GM12878 (cell line): ENCODE measurements around the gene KIF15. TPM values are rescaled to one million over a fixed set of nuclear protein-coding genes. Genes with fewer than 3 reads are reported as not detected.
"Not testable (repeated sequence)": the region's sequence is repeated elsewhere in the genome, so short reads cannot be mapped to it uniquely, and the experiment has no call there.

Experiments used
- ATAC-seq: fragments of 200-7000 bp; cut with Tn5 transposase; 3 replicates; pipeline ENCODE4 v1.9.1; 2020; ENCODE audit warnings: mild to moderate bottlenecking, moderate library complexity
- BruUV-seq: library from RNA; stranded (reverse); fragments of 400-500 nt; replicated peaks from 2 replicates; lab custom pipeline; 2021; lab: Mats Ljungman, UMichigan
- CTCF ChIA-PET: fragments of 300-600 bp; sonication (Branson Sonifier 250); formaldehyde crosslinking; extraction: SDS; loops from one replicate; lab custom pipeline; 2021; ENCODE audit warnings: inconsistent platforms; lab: Yijun Ruan, JAX
- POLR2A ChIA-PET: fragments of 350-600 bp; formaldehyde crosslinking; extraction: SDS; loops from one replicate; lab custom pipeline; 2021; ENCODE audit warnings: inconsistent platforms; lab: Charles Lee
- RAD21 ChIA-PET: fragments of 300-600 bp; sonication (Branson Sonifier 250); formaldehyde crosslinking; loops from one replicate; lab custom pipeline; 2023; ENCODE audit warnings: antibody characterized with exemption; ENCODE audit not compliant: unreplicated experiment; lab: Charles Lee
- SMC1A ChIA-PET: fragments of 300-600 bp; sonication (Branson Sonifier 250); formaldehyde crosslinking; loops from one replicate; lab custom pipeline; 2023; ENCODE audit not compliant: unreplicated experiment, uncharacterized antibody; lab: Charles Lee
- DNase-seq: peaks from one replicate; pipeline ENCODE4 v3.0.0-alpha.2; 2011; ENCODE audit warnings: low read depth, low spot score
- FAIRE-seq: peaks from 3 replicates; lab custom pipeline; 2011; peaks lifted over from hg19 to GRCh38; lab: Jason Lieb, UNC
- H2AFZ ChIP-seq: 2 replicates; pipeline ENCODE4 v1.6.0; 2011; ENCODE audit warnings: low read depth, low read length, control low read depth; ENCODE audit not compliant: control insufficient read depth
- H3K27ac ChIP-seq: 2 replicates; pipeline ENCODE4 v1.5.1; 2011; ENCODE audit warnings: control low read depth; ENCODE audit not compliant: control insufficient read depth, insufficient read depth
- H3K27me3 ChIP-seq, 2 experiments: replicated peaks in 1 of 2; 2 replicates each; pipeline versions ENCODE4 v1.6.0 to v1.6.1; 2011; ENCODE audit warnings: low read length in 1 of 2; ENCODE audit not compliant: control insufficient read depth in 2 of 2, insufficient read depth in 2 of 2
- H3K36me3 ChIP-seq, 2 experiments: 2 replicates each; pipeline ENCODE4 v1.5.1; 2011; ENCODE audit warnings: low read length in 1 of 2; ENCODE audit not compliant: control insufficient read depth in 2 of 2, insufficient read depth in 2 of 2
- H3K4me1 ChIP-seq: 2 replicates; pipeline ENCODE4 v1.6.1; 2011; ENCODE audit warnings: mild to moderate bottlenecking, low read length, moderate library complexity, mixed read lengths; ENCODE audit not compliant: control insufficient read depth, insufficient read depth
- H3K4me2 ChIP-seq: 2 replicates; pipeline ENCODE4 v1.6.0; 2011; ENCODE audit warnings: control low read depth; ENCODE audit not compliant: control insufficient read depth, insufficient read depth
- H3K4me3 ChIP-seq: fragments of 200-600 bp; sonication (generic); 2 replicates; pipeline ENCODE4 v1.5.1; 2016
- H3K79me2 ChIP-seq: 2 replicates; pipeline ENCODE4 v1.6.0; 2011; ENCODE audit warnings: low read length; ENCODE audit not compliant: control insufficient read depth, insufficient read depth
- H3K9ac ChIP-seq: 2 replicates; pipeline ENCODE4 v1.8.0; 2011; ENCODE audit warnings: low read length, control low read depth, mixed read lengths; ENCODE audit not compliant: control insufficient read depth, insufficient read depth
- H3K9me3 ChIP-seq: replicated peaks from 3 replicates; pipeline ENCODE4 v1.5.1; 2011; ENCODE audit warnings: mild to moderate bottlenecking, low read length; ENCODE audit not compliant: control insufficient read depth, insufficient read depth
- H4K20me1 ChIP-seq: 2 replicates; pipeline ENCODE4 v1.6.0; 2011; ENCODE audit not compliant: control insufficient read depth, insufficient read depth
- CBX3 ChIP-seq: fragments of 200-600 bp; sonication (generic); IDR thresholded peaks from 2 replicates; pipeline ENCODE4 v1.6.1; 2016; ENCODE audit warnings: low read depth, borderline replicate concordance
- FOXK2 ChIP-seq: fragments of 450-650 bp; IDR thresholded peaks from 2 replicates; pipeline ENCODE4 v1.6.1; 2017; ENCODE audit warnings: mild to moderate bottlenecking, moderate library complexity
- IKZF1 ChIP-seq: fragments of 450-650 bp; conservative IDR thresholded peaks from 2 replicates; pipeline ENCODE4 v1.6.1; 2017; ENCODE audit warnings: antibody characterized with exemption, mild to moderate bottlenecking
- LARP7 ChIP-seq: fragments of 450-650 bp; IDR thresholded peaks from 2 replicates; pipeline ENCODE4 v1.6.1; 2017; ENCODE audit warnings: mild to moderate bottlenecking
- RFX5 ChIP-seq: IDR thresholded peaks from 2 replicates; pipeline ENCODE4 v1.6.1; 2011; ENCODE audit warnings: low read depth, low read length, improper control_type of control experiment
- SPI1 ChIP-seq: IDR thresholded peaks from 2 replicates; pipeline ENCODE4 v1.6.1; 2011; ENCODE audit warnings: low read depth, mild to moderate bottlenecking, low read length, moderate library complexity, borderline replicate concordance; ENCODE audit not compliant: insufficient read depth
- SREBF2 ChIP-seq: IDR thresholded peaks from 2 replicates; pipeline ENCODE4 v1.6.1; 2012; ENCODE audit warnings: mild to moderate bottlenecking, low read length
- ZZZ3 ChIP-seq: IDR thresholded peaks from 2 replicates; pipeline ENCODE4 v1.6.1; 2011; ENCODE audit warnings: low read depth; ENCODE audit not compliant: control insufficient read depth, insufficient read length
- WGBS: methylation state at CpG from one replicate; pipeline ENCODE4 v1.1.6; 2016; ENCODE audit warnings: low lambda C conversion rate; ENCODE audit not compliant: insufficient replicate concordance, insufficient coverage; ENCODE audit errors: missing lambda C conversion rate; 5-methylcytosine and 5-hydroxymethylcytosine counted together
- in situ Hi-C: fragments of 300-500 bp; cut with MboI; formaldehyde crosslinking; loops from 9 replicates; pipeline ENCODE4 v1.14.3; 2018; ENCODE audit warnings: mixed read lengths
- intact Hi-C: fragments of 100-400 bp; cut with micrococcal nuclease; formaldehyde crosslinking; loops from one replicate; pipeline ENCODE4 v1.14.2; 2022; ENCODE audit not compliant: unreplicated experiment
- polyA plus RNA-seq, 11 experiments: library from polyadenylated mRNA; depleted of rRNA in 4 of 11; unstranded in 6 of 11; stranded (reverse) in 5 of 11; fragments of >200 nt; fragmentation: Nextera tagmentation in 4 of 11; fragmentation: Illumina TruSeq in 1 of 11; extraction: Ambion mirVana in 4 of 11; extraction: Trizol in 1 of 11; gene quantifications; 1 replicate in 1 of 11; 2 replicates in 10 of 11; pipeline versions ENCODE4 v1.2.1 to v1.2.3, GENCODE V29; 2011 to 2016; ENCODE audit warnings: inconsistent platforms in 2 of 11, missing spikeins in 2 of 11, low read depth in 1 of 11
- total RNA-seq, 4 experiments: library from RNA; depleted of rRNA in 3 of 4; stranded (reverse); fragments of >200 nt in 3 of 4; fragmentation: Illumina TruSeq in 1 of 4; extraction: Trizol in 1 of 4; gene quantifications; 2 replicates each; pipeline versions ENCODE4 v1.2.1 to v1.2.3, GENCODE V29; 2013 to 2021
- TF ChIP-seq, protein P1 (sequence below): fragments of 450-650 bp; IDR thresholded peaks from 2 replicates; pipeline ENCODE4 v1.6.1; 2017; ENCODE audit warnings: low read depth, mild to moderate bottlenecking, moderate library complexity
- TF ChIP-seq, protein P2 (sequence below): IDR thresholded peaks from 2 replicates; pipeline ENCODE4 v1.6.1; 2011; ENCODE audit warnings: mild to moderate bottlenecking, low read depth, low read length, moderate library complexity; ENCODE audit not compliant: insufficient replicate concordance

KIF15 gene
- total and polyA plus RNA-seq, 10 of the 15 experiments (the other 5 are each of a cell fraction or from before 2014, with no cell fraction given): 12.3 to 51.8 (median 26.0) TPM

DNA sequence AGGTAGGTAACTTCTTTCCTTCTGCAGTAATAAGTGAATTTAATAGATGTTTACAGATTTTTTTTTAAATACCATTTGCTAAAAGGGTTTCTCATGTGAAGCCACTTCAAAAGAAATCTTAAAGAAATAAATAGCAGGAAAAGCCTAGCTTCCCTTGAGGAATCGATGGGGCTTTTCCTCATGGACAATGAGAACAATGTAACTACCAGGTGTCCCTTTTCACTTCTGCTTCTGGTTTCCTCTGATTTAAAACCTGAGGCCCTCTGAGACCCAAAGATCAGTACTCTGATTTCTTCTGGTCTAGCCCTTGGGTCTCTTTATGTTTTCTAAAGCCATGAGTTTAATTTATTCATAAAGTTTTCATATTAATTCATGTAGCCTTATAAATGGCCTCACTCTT lies 87.0 kb downstream of the KIF15 start:
- no peak overlapping the region for H2AFZ ChIP-seq
- RAD21 ChIA-PET: no interaction called here
- no peak overlapping the region for H3K27ac ChIP-seq
- WGBS: 41% methylated on average over 1 of the region's 1 CpG
- H3K9me3 ChIP-seq: no peaks in the 10 kb centered on the region; the same call in 2 of the 3 replicates
- H3K27me3 ChIP-seq: no peaks in the 10 kb centered on the region
- no peak overlapping the region for H3K4me3 ChIP-seq
- no peak overlapping the region for H3K4me2 ChIP-seq
- POLR2A ChIA-PET: no interaction called here
- intact Hi-C loops (no loop called here), in situ Hi-C loops (no loop called here)
- TF ChIP-seq, protein P1, sequence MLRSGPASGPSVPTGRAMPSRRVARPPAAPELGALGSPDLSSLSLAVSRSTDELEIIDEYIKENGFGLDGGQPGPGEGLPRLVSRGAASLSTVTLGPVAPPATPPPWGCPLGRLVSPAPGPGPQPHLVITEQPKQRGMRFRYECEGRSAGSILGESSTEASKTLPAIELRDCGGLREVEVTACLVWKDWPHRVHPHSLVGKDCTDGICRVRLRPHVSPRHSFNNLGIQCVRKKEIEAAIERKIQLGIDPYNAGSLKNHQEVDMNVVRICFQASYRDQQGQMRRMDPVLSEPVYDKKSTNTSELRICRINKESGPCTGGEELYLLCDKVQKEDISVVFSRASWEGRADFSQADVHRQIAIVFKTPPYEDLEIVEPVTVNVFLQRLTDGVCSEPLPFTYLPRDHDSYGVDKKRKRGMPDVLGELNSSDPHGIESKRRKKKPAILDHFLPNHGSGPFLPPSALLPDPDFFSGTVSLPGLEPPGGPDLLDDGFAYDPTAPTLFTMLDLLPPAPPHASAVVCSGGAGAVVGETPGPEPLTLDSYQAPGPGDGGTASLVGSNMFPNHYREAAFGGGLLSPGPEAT: 0 out of 2 replicates have a peak, but pooled peaks have one; percentile 21
- TF ChIP-seq FOXK2 (no peak), LARP7 (no peak), ZZZ3 (no peak), RFX5 (no peak), CBX3 (no peak), IKZF1 (peak; percentile 48), SPI1 (peak; percentile 68; the same call in 1 of the 2 replicates), SREBF2 (no peak)
- TF ChIP-seq, protein P2, sequence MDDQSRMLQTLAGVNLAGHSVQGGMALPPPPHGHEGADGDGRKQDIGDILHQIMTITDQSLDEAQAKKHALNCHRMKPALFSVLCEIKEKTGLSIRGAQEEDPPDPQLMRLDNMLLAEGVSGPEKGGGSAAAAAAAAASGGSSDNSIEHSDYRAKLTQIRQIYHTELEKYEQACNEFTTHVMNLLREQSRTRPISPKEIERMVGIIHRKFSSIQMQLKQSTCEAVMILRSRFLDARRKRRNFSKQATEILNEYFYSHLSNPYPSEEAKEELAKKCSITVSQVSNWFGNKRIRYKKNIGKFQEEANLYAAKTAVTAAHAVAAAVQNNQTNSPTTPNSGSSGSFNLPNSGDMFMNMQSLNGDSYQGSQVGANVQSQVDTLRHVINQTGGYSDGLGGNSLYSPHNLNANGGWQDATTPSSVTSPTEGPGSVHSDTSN: no peak
- no peaks in the 10 kb centered on the region for H3K79me2 ChIP-seq
- H4K20me1 ChIP-seq: no peaks in the 10 kb centered on the region
- no peak overlapping the region for H3K9ac ChIP-seq
- ATAC-seq: peak; percentile 20; the same call in 1 of the 3 replicates
- CTCF ChIA-PET: no interaction called here
- no peaks in the 10 kb centered on the region for H3K4me1 ChIP-seq
- no peak for DNase-seq
- peak; percentile 61 for FAIRE-seq
- SMC1A ChIA-PET: interaction anchor here (1.0 to 1.7 kb wide), 3 partner anchors 11 to 18 kb away, joined by 3 read pairs; no protein-coding TSS in a partner anchor
- BruUV-seq: no TSS peak
- peaks cover 3 to 28% of the 10 kb centered on the region in 2 experiments for H3K36me3 ChIP-seq

DNA sequence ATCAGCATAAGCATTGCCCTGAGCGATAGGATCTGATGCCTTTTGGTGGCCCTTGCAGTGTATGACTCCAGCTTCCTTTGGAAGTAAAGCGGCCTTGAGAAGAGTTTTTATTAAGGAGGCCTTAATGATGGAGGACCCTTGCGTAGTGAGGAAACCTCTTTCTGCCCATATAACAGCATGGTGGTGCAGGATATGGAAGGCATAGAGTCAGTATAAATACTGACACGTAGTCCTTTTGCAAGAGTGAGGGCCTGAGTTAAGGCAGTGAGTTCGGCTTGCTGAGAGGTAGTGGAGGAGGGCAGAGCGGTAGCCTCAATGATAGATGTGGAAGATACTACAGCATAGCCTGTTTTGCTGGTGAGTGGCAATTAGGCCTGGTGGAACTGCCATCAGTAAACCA lies 95.1 kb downstream of the KIF15 start:
- in situ Hi-C loops, SMC1A ChIA-PET, H3K4me3 ChIP-seq, H3K4me1 ChIP-seq, H3K27me3 ChIP-seq, H3K9ac ChIP-seq, H3K27ac ChIP-seq, H3K9me3 ChIP-seq, H2AFZ ChIP-seq, CTCF ChIA-PET, H3K4me2 ChIP-seq, ATAC-seq, BruUV-seq, RAD21 ChIA-PET, H4K20me1 ChIP-seq, FAIRE-seq, H3K79me2 ChIP-seq, intact Hi-C loops, POLR2A ChIA-PET, DNase-seq: not testable (repeated sequence)
- peaks cover 0 to 18% of the 10 kb centered on the region in 2 experiments; a peak in 2 of 4 replicates for H3K36me3 ChIP-seq
- WGBS: 98% methylated on average over 6 of the region's 6 CpGs
